Measurements from ENCODE around the gene TXNDC8. TPM values are rescaled to one million over a fixed set of nuclear protein-coding genes. Genes with fewer than 3 reads are reported as not detected.

The TXNDC8 gene
- total RNA-seq, 6 donors from 2014 or later: not detected

- TF ChIP-seq POLR2A (IDR thresholded peaks at IDR 0.05) (no peak), CTCF (IDR thresholded peaks at IDR 0.05) (no peak), EP300 (IDR thresholded peaks at IDR 0.05) (no peak), POLR2AphosphoS5 (IDR thresholded peaks at IDR 0.05) (no peak)
- ATAC-seq (ENCODE audit: low FRiP score in 2 of 2) (no peak), DNase-seq (no peak)
- Histone ChIP-seq H3K36me3 (no peaks in the 10 kb centered on the region), H3K4me3 (no peak overlapping the region), H3K27ac (no peak overlapping the region), H3K9me3 (no peaks in the 10 kb centered on the region), H3K27me3 (no peaks in the 10 kb centered on the region), H3K4me1 (no peaks in the 10 kb centered on the region)
- WGBS, 2 donors: 91 to 92% methylated on average over 6 of the region's 6 CpGs
These were observed 53.3 kb downstream of the TXNDC8 start for GRCh38 chr9:110284211-110284844.

- no peak for DNase-seq
These were observed 53.9 kb downstream of the TXNDC8 start for GRCh38 chr9:110283751-110284150.

GRCh38 chr9:110282739-110283081 is 55.0 kb downstream of the TXNDC8 start:
- no peak for ATAC-seq (ENCODE audit: low FRiP score in 2 of 2)

More at GRCh38 chr9:110283751-110284150, 53.9 kb downstream of the TXNDC8 start:
- H3K9me3 ChIP-seq: no peaks in the 10 kb centered on the region
- ATAC-seq (ENCODE audit: low FRiP score in 2 of 2): no peak
- no peak overlapping the region for H3K27ac ChIP-seq
- no peaks in the 10 kb centered on the region for H3K4me1 ChIP-seq
- no peaks in the 10 kb centered on the region for H3K27me3 ChIP-seq
- H3K36me3 ChIP-seq: no peaks in the 10 kb centered on the region
- WGBS, 2 donors: 65 to 71% methylated on average over 1 of the region's 1 CpG
- H3K4me3 ChIP-seq: no peak overlapping the region
- TF ChIP-seq POLR2A (IDR thresholded peaks at IDR 0.05) (no peak), CTCF (IDR thresholded peaks at IDR 0.05) (no peak), POLR2AphosphoS5 (IDR thresholded peaks at IDR 0.05) (no peak), EP300 (IDR thresholded peaks at IDR 0.05) (no peak)

GRCh38 chr9:110282018-110282738 is 55.5 kb downstream of the TXNDC8 start:
- H3K4me1 ChIP-seq: no peaks in the 10 kb centered on the region
- H3K4me3 ChIP-seq: no peak overlapping the region
- no peaks in the 10 kb centered on the region for H3K27me3 ChIP-seq
- no peaks in the 10 kb centered on the region for H3K9me3 ChIP-seq
- H3K27ac ChIP-seq: no peak overlapping the region
- no peak for DNase-seq
- TF ChIP-seq POLR2AphosphoS5 (IDR thresholded peaks at IDR 0.05) (no peak), CTCF (IDR thresholded peaks at IDR 0.05) (no peak), POLR2A (IDR thresholded peaks at IDR 0.05) (no peak), EP300 (IDR thresholded peaks at IDR 0.05) (no peak)
- WGBS, 2 donors: 51 to 58% methylated on average over 4 of the region's 4 CpGs
- no peaks in the 10 kb centered on the region for H3K36me3 ChIP-seq
- no peak for ATAC-seq (ENCODE audit: low FRiP score in 2 of 2)

More at GRCh38 chr9:110282739-110283081, 55.0 kb downstream of the TXNDC8 start:
- no peaks in the 10 kb centered on the region for H3K4me1 ChIP-seq
- no peak for DNase-seq
- H3K4me3 ChIP-seq: no peak overlapping the region
- no peaks in the 10 kb centered on the region for H3K27me3 ChIP-seq
- no peak overlapping the region for H3K27ac ChIP-seq
- 83% methylated on average over 6 of the region's 6 CpGs for WGBS, 2 donors
- TF ChIP-seq EP300 (IDR thresholded peaks at IDR 0.05): no peak
- no peak for TF ChIP-seq CTCF (IDR thresholded peaks at IDR 0.05)
- no peak for TF ChIP-seq POLR2A (IDR thresholded peaks at IDR 0.05)
- no peak for TF ChIP-seq POLR2AphosphoS5 (IDR thresholded peaks at IDR 0.05)
- no peaks in the 10 kb centered on the region for H3K9me3 ChIP-seq
- H3K36me3 ChIP-seq: no peaks in the 10 kb centered on the region
